ENCODE data around the gene DHRS13. TPM values are rescaled to one million over a fixed set of nuclear protein-coding genes. Genes with fewer than 3 reads are reported as not detected.

Gene DHRS13, protein sequence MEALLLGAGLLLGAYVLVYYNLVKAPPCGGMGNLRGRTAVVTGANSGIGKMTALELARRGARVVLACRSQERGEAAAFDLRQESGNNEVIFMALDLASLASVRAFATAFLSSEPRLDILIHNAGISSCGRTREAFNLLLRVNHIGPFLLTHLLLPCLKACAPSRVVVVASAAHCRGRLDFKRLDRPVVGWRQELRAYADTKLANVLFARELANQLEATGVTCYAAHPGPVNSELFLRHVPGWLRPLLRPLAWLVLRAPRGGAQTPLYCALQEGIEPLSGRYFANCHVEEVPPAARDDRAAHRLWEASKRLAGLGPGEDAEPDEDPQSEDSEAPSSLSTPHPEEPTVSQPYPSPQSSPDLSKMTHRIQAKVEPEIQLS
- 3.8 and 10.7 TPM in 2 replicates for total RNA-seq

DNA sequence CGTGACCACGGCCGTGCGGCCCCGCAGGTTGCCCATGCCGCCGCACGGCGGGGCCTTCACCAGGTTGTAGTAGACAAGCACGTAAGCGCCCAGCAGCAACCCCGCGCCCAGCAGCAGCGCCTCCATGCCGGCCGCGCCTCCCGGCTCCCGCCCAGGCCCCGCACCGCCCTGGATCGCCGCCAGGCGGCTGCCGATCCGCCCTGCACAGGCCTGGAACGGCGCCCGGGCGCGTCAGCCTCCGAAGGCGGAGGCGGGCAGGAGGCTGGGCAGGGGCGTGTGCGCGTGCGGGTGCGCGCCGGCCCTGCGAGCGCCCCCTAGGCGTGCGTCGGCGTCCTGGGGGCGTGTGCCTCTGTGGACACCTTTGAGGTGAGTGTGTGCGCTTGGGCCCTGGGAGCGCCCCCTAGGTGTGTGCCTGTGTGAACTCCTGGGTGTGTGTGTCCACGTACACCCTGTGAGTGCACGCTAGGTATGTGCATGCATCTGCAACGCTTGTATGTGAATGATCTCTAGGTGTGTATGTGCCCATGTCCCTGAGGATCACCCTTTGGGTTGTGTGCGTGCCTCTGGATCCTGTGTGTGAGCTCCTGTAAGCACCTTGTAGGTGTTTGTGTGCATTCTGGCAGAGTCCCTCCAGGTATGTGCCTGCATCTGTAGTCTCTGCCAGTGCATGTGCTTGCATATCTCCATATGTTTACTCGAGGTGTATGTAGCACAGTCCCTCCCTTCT lies at the start of gene DHRS13:
DHRS13 (minus strand) TSS at position 261 of the 727 bp plus-strand sequence; CDS start at position 126, 135 bp downstream.

DNA sequence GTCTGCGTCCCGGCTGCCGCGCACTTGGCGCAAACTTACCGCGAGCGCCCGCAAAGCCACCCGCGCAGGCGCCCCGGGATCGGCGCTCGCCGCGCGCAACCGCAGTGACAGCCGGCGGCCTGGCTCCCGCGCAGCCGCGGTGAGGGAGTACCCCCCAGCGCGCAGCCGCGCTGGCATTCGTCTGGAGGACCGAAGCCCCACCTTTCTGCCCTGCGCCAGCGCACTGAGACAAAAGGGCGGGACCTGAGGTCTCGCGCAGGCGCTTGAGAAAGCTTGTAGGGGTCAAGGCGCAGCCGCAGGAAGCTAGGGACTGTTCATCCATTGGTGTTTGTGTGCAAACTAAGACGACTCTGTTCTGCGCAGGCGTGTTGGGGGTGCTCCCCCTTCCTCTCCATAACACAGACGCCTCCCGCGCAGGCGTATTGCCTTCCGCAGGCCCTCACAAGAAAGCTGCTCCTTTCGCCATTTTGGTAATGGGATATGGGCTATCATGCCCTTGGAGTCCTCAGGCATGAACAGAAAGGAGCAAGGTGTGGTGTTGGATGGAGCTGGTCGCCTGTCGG lies 48.6 kb upstream of the DHRS13 start, which contains the start of gene PHF12:
PHF12 (minus strand) TSS at position 91 of the 563 bp plus-strand sequence. CDS start 558 bp downstream, outside the sequence.

DNA sequence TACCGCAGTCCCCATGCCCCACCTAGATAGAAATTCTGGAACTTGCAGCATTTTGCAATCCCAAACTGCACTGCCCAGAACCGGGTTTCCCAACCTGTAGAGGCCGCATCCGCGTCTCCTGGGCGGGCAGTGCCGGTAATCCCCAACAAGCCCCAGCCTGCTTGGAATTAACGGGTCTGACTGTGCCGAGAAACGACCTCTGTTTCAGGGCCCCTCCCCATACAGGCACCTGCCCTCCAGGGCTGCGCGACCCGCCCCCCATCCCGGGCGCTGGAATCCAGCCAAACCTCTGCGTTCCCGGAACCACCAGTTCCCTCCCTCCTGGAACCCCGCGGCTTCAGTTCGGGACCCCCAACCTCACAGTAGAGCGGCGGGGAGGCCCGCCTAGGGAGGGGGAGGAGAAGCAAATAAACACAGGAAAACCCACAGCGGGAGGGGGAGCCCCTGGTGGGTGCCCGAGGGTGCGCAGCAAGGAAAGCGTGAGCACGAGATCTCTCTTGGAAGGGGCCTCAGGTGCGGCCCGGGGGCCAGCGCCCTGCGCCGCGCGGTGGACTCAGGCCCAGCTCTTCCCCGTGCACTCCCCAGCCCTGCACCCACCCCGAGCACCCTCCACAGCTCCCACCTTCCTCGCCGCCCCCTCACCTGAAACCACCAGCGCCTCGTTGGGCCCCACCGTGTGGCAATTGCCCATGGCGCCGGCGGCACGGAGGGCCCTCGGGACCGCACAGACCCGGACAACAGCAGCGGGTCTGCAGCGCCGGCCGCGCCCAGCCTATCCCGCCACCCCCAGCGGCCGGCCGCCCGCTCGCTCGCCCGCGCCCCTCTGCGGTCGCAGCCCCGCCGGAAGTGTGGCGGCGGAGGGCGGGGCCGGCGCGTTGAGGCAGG lies 5.8 kb downstream of the DHRS13 start, which contains the start of gene FLOT2:
FLOT2 (minus strand) TSS at position 850 of the 885 bp plus-strand sequence; CDS start at position 691, 159 bp downstream.

DNA sequence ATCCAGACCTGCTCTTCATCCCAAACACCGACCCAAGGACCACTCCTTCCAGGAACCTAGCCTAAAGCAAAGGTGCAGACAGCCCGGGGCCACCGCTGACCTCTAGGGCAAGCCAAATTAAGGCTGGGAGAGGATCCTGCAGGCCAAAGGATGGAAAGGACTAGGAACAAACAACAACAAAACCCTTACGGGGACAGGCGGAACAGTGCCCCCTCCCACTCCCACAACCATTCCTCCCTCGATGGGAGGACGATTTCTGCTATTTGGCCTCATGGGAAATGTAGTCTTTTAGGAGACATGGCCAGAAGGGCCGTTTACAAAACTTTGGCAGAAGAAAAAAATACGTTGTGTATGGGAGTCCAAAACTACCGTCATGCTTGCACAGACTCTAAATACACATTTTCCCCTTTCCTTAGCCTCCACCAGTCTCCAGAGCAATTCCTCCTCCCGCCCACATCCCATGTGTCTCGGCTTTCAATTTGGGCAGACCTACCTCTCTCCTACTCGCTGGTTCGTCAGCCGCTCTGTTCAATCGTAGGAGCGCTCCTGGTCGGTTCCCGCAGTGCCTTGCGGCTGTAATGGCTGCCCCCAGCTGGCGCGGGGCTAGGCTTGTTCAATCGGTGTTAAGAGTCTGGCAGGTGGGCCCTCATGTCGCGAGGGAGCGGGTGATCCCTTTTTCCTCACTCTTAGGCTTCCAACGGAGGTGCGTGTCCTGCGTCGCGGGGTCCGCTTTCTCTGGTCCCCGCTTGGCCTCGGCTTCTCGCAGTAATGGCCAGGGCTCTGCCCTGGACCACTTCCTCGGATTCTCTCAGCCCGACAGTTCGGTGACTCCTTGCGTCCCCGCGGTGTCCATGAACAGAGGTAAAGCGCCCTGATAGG lies 48.2 kb downstream of the DHRS13 start, which contains the start of gene ERAL1:
ERAL1 (plus strand) TSS at position 560 of the 879 bp plus-strand sequence; CDS start at position 579, 19 bp downstream.

Other genes with a start within 250 kb of the DHRS13 start
- 48.0 and 75.1 TPM in 2 replicates for gene SDF2, start 241.2 kb downstream of the DHRS13 start, total RNA-seq
- 38.2 and 55.4 TPM in 2 replicates for gene SUPT6H, start 240.9 kb downstream of the DHRS13 start, total RNA-seq
- 1.0 and 1.9 TPM in 2 replicates for gene PROCA1, start 191.2 kb downstream of the DHRS13 start, total RNA-seq
- gene RAB34, start 185.2 kb downstream of the DHRS13 start, total RNA-seq = 203 and 253 TPM in 2 replicates
- 666 and 767 TPM in 2 replicates for gene RPL23A, start 183.1 kb downstream of the DHRS13 start, total RNA-seq
- gene TLCD1, start 176.8 kb downstream of the DHRS13 start, total RNA-seq = 7.0 and 11.3 TPM in 2 replicates
- gene NEK8, start 174.3 kb downstream of the DHRS13 start, total RNA-seq = 2.8 and 3.3 TPM in 2 replicates
- gene TRAF4, start 159.1 kb downstream of the DHRS13 start, total RNA-seq = 8.7 and 10.7 TPM in 2 replicates
- 7.8 and 9.2 TPM in 2 replicates for gene FAM222B, start 60.3 kb downstream of the DHRS13 start, total RNA-seq
- 25.0 and 36.9 TPM in 2 replicates for gene ERAL1, start 48.1 kb downstream of the DHRS13 start, total RNA-seq
- 25.3 and 31.2 TPM in 2 replicates for gene FLOT2, start 5.3 kb downstream of the DHRS13 start, total RNA-seq
- gene PHF12, start 48.4 kb upstream of the DHRS13 start, total RNA-seq = 21.3 and 32.7 TPM in 2 replicates
- not detected in 2 replicates for gene SEZ6, start 103.0 kb upstream of the DHRS13 start, total RNA-seq
- gene PIPOX, start 140.1 kb upstream of the DHRS13 start, total RNA-seq = 0.24 TPM in 1 of 2 replicates, not detected in the other

All from cardiac ventricle fibroblast (primary cell).